NCI-H2029 treated with DMSO at 0.1 percent for 48 hours (cell line): ENCODE results near the gene DYNC1LI1.
"Not testable (repeated sequence)": the region's sequence is repeated elsewhere in the genome, so short reads cannot be mapped to it uniquely, and the experiment has no call there.

ENCODE experiments used
- DNase-seq: peaks from one replicate; lab custom pipeline; 2025; lab: John Stamatoyannopoulos, UW

Gene DYNC1LI1

DNA sequence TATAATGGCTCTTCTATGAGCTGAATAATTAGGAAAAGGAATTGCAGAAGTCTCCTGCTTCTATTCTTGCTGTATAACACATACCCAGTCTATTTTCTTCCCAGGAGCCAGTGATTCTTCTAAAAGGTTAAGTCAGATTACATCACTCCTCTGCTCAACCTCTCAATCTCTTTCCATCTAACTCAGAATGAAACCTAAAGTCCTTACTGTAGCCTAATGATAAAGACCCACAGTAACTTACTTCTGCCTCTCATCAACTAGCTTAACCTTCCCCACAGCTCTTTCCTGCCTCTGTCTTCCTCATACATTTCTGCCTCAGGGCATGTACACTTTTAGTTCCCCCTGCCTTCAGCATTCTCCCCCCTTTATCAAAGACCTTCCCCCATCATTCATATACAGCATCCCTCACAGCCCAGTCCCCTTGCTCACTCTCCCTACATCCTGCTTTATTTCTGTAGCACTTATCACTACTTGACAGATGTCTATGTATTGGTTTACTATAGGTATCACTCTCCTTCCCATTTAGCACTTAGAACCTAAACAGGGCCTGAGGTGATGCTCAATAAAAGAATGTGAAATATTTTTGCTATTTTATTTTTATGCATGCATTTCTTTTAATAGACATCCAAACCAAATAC lies 39.5 kb downstream of the DYNC1LI1 start:
- DNase-seq: no peak

- no peak for DNase-seq
Measured at GRCh38 chr3:32525720-32526119, 44.9 kb downstream of the DYNC1LI1 start.

GRCh38 chr3:32522682-32523081 lies 48.0 kb downstream of the DYNC1LI1 start:
- no peak for DNase-seq

DNA sequence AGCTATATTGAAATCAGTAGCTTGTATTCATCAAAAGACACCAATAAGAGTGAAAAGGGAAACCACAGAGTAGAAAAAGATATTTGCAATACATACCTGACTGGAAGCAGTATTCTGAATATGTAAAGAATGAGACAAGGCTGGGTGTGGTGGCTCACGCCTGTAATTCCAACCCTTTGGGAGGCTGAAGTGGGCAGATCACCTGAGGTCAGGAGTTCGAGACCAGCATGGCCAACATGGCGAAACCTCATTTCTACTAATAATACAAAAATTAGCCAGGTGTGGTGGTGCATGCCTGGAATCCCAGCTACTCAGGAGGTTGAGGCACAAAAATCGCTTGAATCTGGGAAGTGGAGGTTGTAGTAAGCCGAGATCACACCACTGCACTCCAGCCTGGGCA lies 51.7 kb downstream of the DYNC1LI1 start:
- not testable (repeated sequence) for DNase-seq

GRCh38 chr3:32516751-32517150 lies 53.9 kb downstream of the DYNC1LI1 start:
- not testable (repeated sequence) for DNase-seq

DNA sequence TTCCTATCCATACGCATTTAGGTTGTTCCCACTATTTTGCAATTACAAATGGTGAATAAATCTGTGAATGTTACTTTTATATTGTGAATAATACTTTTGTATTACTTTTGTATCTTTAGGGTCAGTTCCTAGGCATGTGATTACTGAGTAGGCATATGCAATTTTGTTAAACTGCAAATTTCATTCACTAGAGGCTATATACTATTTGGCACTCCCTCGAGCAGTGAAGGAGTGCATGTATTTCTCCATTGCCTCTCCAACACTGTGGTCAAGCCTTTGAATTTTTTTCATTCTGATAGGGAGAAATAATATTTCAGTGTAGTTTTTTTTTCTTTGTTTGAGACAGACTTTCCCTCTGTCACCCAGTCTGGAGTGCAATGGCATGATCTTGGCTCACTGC lies 59.7 kb downstream of the DYNC1LI1 start:
- no peak for DNase-seq

- DNase-seq: peak; percentile 76
Measured at GRCh38 chr3:32510075-32510724, 60.5 kb downstream of the DYNC1LI1 start.

DNA sequence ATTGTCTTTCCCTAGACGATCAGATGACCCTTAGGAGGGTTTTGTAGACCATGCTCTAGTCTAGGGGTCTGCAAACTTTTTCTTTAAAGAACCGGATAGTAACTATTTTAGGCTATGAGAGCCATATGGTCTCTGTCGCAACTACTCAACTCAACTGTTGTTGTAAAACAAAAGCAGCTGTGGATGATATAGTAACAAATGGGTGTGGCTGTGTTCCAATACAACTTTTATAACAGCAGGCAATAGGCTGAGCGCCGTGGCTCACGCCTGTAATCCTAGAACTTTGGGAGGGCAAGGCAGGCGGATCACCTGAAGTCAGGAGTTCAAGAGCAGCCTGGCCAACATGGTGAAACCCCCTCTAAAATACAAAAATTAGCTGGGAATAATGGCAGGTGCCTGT lies 61.9 kb downstream of the DYNC1LI1 start:
- DNase-seq: no peak

DNA sequence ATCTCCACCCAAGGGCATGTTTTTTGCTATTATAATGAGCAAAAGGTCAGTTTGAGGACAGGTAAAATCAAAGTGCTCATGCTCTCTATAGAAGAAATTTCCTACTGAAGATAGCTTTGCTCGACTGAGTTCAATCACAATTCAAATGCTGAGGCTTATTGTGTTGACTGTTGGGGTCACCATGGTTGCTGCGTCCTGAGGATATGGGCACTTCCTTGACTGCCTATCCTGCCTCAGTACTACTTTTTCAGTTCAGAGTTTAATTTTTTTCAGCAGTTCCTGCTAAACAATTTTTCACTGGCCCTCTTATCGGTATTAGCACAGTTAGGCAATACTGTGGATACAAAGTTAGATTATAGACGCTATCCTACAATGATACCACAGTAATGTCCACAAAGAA lies 64.2 kb downstream of the DYNC1LI1 start:
- no peak for DNase-seq

- no peak for DNase-seq
Measured at GRCh38 chr3:32502946-32503286, 67.7 kb downstream of the DYNC1LI1 start.

GRCh38 chr3:32502118-32502945 lies 68.3 kb downstream of the DYNC1LI1 start, which contains the start of gene CMTM6:
Gene CMTM6, minus strand, starts transcription at chr3:32502852. Its CDS starts 107 bp downstream, at chr3:32502745.
- DNase-seq: peak; percentile 43

- no peak for DNase-seq
Measured at GRCh38 chr3:32501783-32502117, 68.9 kb downstream of the DYNC1LI1 start.

DNA sequence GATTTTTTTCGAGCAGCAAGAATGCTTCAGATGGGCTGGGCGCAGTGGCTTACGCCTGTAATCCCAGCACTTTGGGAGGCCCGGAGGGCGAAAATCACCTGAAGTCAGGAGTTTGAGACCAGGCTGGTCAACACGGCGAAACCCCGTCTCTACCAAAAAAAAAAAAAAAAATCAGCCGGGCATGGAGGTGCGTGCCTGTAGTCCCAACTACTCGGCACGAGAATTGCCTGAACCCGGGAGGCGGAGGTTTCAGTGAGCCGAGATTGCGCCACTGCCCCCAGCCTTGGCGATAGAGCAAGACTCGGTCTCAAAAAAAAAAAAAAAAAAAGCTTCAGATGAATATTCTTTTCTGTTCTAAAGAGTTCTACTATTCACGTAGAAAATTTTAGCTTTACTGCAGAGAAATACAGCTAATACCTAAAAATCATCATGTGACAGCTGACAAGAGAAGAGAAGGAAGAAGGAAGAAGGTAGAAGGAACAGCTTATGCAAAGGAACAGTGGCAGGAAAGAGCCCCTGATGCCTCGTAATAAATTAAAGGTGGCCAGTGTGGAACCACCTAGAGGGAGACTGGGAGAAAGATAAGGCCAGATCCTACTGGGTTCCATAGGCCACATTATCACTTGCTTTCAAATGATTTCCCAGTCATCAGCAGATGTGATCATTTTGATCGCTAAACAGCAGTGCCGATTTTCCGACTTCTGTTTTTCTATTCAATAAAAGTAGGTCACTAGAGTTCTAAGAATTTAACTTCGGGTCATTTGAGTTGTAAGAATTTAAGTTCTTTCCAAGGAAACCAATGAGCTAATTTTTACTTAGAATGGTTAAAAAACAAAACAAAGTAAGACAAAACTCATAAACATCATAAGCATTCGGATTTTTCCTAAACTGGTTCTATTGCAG lies 69.5 kb downstream of the DYNC1LI1 start:
- no peak for DNase-seq

GRCh38 chr3:32500231-32500630 lies 70.4 kb downstream of the DYNC1LI1 start:
- DNase-seq: no peak

DNA sequence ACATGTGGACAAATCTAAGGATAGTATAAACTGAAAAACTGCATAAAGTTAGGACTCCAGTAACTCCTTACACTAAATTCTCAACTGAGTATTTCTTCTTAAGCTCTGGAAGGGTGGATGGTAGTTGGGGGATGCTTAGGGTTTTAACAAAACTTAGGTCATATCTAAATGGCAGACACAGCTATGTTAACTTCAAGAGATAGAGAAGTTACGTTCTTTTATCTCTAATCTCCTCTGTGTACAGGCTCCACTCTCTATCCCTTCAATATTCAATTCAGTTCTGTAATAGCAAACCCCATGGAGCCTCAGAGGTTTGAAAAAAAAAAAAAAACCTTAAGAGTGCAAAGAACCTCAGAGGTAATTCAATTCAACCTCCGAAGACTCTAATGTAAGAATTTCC lies 71.1 kb downstream of the DYNC1LI1 start:
- no peak for DNase-seq

GRCh38 chr3:32498992-32499391 lies 71.7 kb downstream of the DYNC1LI1 start:
- DNase-seq: no peak

- no peak for DNase-seq
Measured at GRCh38 chr3:32498252-32498651, 72.4 kb downstream of the DYNC1LI1 start.

- DNase-seq: no peak
Measured at GRCh38 chr3:32495609-32496008, 75.0 kb downstream of the DYNC1LI1 start.

- DNase-seq: no peak
Measured at GRCh38 chr3:32495085-32495484, 75.6 kb downstream of the DYNC1LI1 start.

DNA sequence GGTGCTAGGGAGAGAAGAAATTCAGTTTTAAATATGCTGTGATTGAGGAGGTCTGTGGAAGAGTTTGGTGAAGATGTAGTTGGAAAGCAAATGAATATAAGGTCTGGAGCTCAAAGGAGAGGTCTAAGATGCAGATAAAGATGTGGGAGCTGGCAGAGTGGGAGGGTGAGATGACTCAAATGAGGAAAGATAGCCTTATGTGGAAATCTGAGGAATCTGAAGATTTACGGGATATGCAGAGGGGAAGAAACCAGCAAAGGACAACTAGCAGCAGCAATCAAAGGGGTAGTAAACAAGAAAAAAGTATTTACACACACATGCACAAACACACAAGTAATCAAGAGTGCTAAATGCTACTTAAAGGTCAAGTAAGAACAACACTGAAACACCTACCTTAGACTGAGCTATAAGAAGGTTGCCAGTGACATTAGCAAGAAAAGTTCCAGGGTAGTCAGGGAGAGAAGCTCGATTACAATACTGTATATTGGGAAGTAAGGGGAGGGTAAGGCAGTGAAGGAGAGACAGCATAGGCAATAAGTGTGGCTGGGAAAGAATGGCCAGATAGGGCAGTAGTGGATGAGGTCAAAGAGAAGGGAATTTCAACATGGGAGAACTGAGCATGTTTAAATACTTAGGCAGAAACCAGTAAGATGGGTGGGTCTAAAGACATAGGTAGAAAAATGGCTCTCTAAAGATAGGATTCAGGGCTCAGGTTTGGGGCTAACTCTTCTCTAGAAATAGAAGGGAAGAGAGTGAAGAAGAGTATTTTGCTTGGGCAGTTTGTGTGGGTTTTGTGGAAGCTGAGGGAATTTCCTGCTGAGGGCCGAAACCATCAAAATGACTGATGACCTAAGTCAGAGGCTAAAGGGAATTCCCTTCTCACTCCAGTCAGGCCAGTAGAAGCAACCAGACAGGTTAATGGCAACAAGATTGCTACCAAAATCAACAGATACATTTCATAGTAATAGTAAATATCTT lies 76.9 kb downstream of the DYNC1LI1 start:
- no peak for DNase-seq
